GM06990 (cell line): Measurements from ENCODE around the gene EIF2B5.
"Not testable (repeated sequence)": the region's sequence is repeated elsewhere in the genome, so short reads cannot be mapped to it uniquely, and the experiment has no call there.

Experiments used
- DNase-seq: peaks from one replicate; pipeline ENCODE4 v3.0.0-alpha.2; 2011; ENCODE audit not compliant: insufficient read length; ENCODE audit errors: extremely low read depth
- H3K27me3 ChIP-seq: replicated peaks from 2 replicates; pipeline ENCODE4 v1.6.0; 2011; ENCODE audit warnings: low read length; ENCODE audit not compliant: control insufficient read depth, insufficient read depth
- H3K36me3 ChIP-seq: 2 replicates; pipeline ENCODE4 v1.5.1; 2011; ENCODE audit warnings: low read length; ENCODE audit not compliant: control insufficient read depth, insufficient read depth
- H3K4me3 ChIP-seq: replicated peaks from 2 replicates; pipeline ENCODE4 v1.5.1; 2011; ENCODE audit warnings: low read depth, mild to moderate bottlenecking, control low read depth, low read length
- CTCF ChIP-seq: IDR thresholded peaks from 2 replicates; pipeline ENCODE4 v1.5.1; 2011; ENCODE audit warnings: low read length, control low read depth, mild to moderate bottlenecking, inconsistent platforms; ENCODE audit not compliant: insufficient read depth, poor library complexity, severe bottlenecking

EIF2B5 gene

GRCh38 chr3:184099806-184100686 is 35.1 kb upstream of the EIF2B5 start:
- no peak for TF ChIP-seq CTCF
- H3K36me3 ChIP-seq = no peaks in the 10 kb centered on the region
- H3K4me3 ChIP-seq = no peak overlapping the region
- H3K27me3 ChIP-seq = no peaks in the 10 kb centered on the region
- DNase-seq = no peak

- Histone ChIP-seq H3K27me3 (no peaks in the 10 kb centered on the region), H3K4me3 (no peak overlapping the region), H3K36me3 (no peaks in the 10 kb centered on the region)
- no peak for TF ChIP-seq CTCF
- no peak for DNase-seq
Observed at GRCh38 chr3:184110316-184110725, 24.8 kb upstream of the EIF2B5 start.

GRCh38 chr3:184116017-184116416 is 19.1 kb upstream of the EIF2B5 start:
- no peaks in the 10 kb centered on the region; the same call in 1 of the 2 replicates for H3K27me3 ChIP-seq
- H3K36me3 ChIP-seq = no peaks in the 10 kb centered on the region
- DNase-seq = no peak
- no peak for TF ChIP-seq CTCF
- H3K4me3 ChIP-seq = no peak overlapping the region

GRCh38 chr3:184117636-184118035 is 17.5 kb upstream of the EIF2B5 start:
- H3K4me3 ChIP-seq = no peak overlapping the region
- no peak for DNase-seq
- H3K27me3 ChIP-seq = no peaks in the 10 kb centered on the region; the same call in 1 of the 2 replicates
- TF ChIP-seq CTCF = no peak
- H3K36me3 ChIP-seq = no peaks in the 10 kb centered on the region

- not testable (repeated sequence) for H3K4me3 ChIP-seq, DNase-seq, H3K27me3 ChIP-seq, H3K36me3 ChIP-seq
Observed at GRCh38 chr3:184121031-184121430, 14.1 kb upstream of the EIF2B5 start.

- H3K4me3 ChIP-seq = no peak overlapping the region
- DNase-seq = no peak
- no peak for TF ChIP-seq CTCF
- H3K27me3 ChIP-seq = no peaks in the 10 kb centered on the region
- H3K36me3 ChIP-seq = no peaks in the 10 kb centered on the region
Observed at GRCh38 chr3:184126006-184126405, 9.2 kb upstream of the EIF2B5 start.
